ENCODE results near the gene SLC22A17. TPM values are rescaled to one million over a fixed set of nuclear protein-coding genes. Genes with fewer than 3 reads are reported as not detected.

The SLC22A17 gene
- total and polyA plus RNA-seq, 4 donors: 5.4 to 27.3 (median 9.7) TPM

DNA sequence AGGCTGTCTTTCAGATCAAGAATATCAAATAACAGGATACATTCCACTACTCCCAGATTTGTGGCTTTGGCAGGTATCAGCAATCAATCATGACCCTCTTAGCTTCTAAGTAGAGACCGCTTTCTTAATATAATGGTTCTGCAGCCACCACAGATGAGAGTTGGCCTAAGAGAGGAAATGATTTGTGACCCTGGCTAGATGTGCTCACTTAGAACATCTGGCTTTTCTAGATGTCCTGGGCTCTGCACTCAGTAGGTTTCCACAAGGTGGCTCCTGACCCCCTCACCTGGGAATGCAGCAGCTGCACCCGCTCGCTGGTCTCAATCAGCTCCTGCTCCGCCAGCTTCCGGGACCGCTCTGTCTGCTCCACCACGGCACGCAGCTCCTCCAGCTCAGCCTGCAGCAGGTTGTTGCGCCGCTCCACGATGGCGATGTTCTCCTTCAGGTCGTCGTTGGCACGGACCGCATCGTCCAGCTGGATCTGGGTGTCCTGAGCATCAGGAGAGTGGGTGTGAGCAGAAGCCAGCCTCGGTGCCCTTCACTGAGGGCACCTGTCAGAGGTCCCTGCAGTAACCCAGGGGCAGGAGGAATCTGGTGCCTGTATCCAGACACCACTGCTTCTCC is 33.1 kb upstream of the SLC22A17 start:
- no peak overlapping the region for H3K9ac ChIP-seq (ENCODE audit: insufficient read depth in 1 of 2, low read length in 2 of 2)
- TF ChIP-seq CTCF (IDR thresholded peaks at IDR 0.05; ENCODE audit: control extremely low read depth, extremely low read depth): no peak
- no peaks in the 10 kb centered on the region for H3K27me3 ChIP-seq (ENCODE audit: control insufficient read depth in 3 of 3, insufficient read depth in 3 of 3, low read length in 2 of 3)
- H3K4me1 ChIP-seq (ENCODE audit: control insufficient read depth in 5 of 5, insufficient read depth in 5 of 5, low read length in 5 of 5): no peaks in the 10 kb centered on the region
- no peaks in the 10 kb centered on the region for H3K9me3 ChIP-seq (ENCODE audit: control insufficient read depth in 4 of 4, insufficient read depth in 3 of 4, low read length in 3 of 4)
- no peak for ATAC-seq (ENCODE audit: insufficient read depth, low FRiP score)
- H3K4me3 ChIP-seq: no peak overlapping the region
- DNase-seq: no peak
- no peak overlapping the region for H3K27ac ChIP-seq (ENCODE audit: low read depth in 1 of 2, low read length in 1 of 2)
- 88 to 91% methylated on average over 18 of the region's 18 CpGs for WGBS, 2 donors
- H3K36me3 ChIP-seq (ENCODE audit: control insufficient read depth in 4 of 4, insufficient read depth in 4 of 4, low read length in 4 of 4): peaks cover 0 to 10% (median 0%) of the 10 kb centered on the region in 4 donors

- 80 to 85% methylated on average over 2 of the region's 2 CpGs for WGBS, 2 donors
- Histone ChIP-seq H3K4me1 (ENCODE audit: control insufficient read depth in 5 of 5, insufficient read depth in 5 of 5, low read length in 5 of 5) (no peaks in the 10 kb centered on the region), H3K36me3 (ENCODE audit: control insufficient read depth in 4 of 4, insufficient read depth in 4 of 4, low read length in 4 of 4) (peaks cover 0 to 10% (median 0%) of the 10 kb centered on the region in 4 donors), H3K4me3 (no peak overlapping the region), H3K9ac (ENCODE audit: insufficient read depth in 1 of 2, low read length in 2 of 2) (no peak overlapping the region), H3K9me3 (ENCODE audit: control insufficient read depth in 4 of 4, insufficient read depth in 3 of 4, low read length in 3 of 4) (no peaks in the 10 kb centered on the region), H3K27me3 (ENCODE audit: control insufficient read depth in 3 of 3, insufficient read depth in 3 of 3, low read length in 2 of 3) (no peaks in the 10 kb centered on the region), H3K27ac (ENCODE audit: low read depth in 1 of 2, low read length in 1 of 2) (no peak overlapping the region)
- TF ChIP-seq CTCF (IDR thresholded peaks at IDR 0.05; ENCODE audit: control extremely low read depth, extremely low read depth): no peak
- DNase-seq (no peak), ATAC-seq (ENCODE audit: insufficient read depth, low FRiP score) (no peak)
These were observed 32.6 kb upstream of the SLC22A17 start for GRCh38 chr14:23385244-23385641.

GRCh38 chr14:23384364-23385080 is 31.8 kb upstream of the SLC22A17 start:
- no peak for DNase-seq
- 91 to 96% methylated on average over 29 of the region's 29 CpGs for WGBS, 2 donors
- H3K9me3 ChIP-seq (ENCODE audit: control insufficient read depth in 4 of 4, insufficient read depth in 3 of 4, low read length in 3 of 4): no peaks in the 10 kb centered on the region
- no peak overlapping the region for H3K9ac ChIP-seq (ENCODE audit: insufficient read depth in 1 of 2, low read length in 2 of 2)
- no peaks in the 10 kb centered on the region for H3K4me1 ChIP-seq (ENCODE audit: control insufficient read depth in 5 of 5, insufficient read depth in 5 of 5, low read length in 5 of 5)
- no peak overlapping the region for H3K27ac ChIP-seq (ENCODE audit: low read depth in 1 of 2, low read length in 1 of 2)
- H3K4me3 ChIP-seq: no peak overlapping the region
- ATAC-seq (ENCODE audit: insufficient read depth, low FRiP score): no peak
- peaks cover 0 to 10% (median 0%) of the 10 kb centered on the region in 4 donors for H3K36me3 ChIP-seq (ENCODE audit: control insufficient read depth in 4 of 4, insufficient read depth in 4 of 4, low read length in 4 of 4)
- H3K27me3 ChIP-seq (ENCODE audit: control insufficient read depth in 3 of 3, insufficient read depth in 3 of 3, low read length in 2 of 3): no peaks in the 10 kb centered on the region
- no peak for TF ChIP-seq CTCF (IDR thresholded peaks at IDR 0.05; ENCODE audit: control extremely low read depth, extremely low read depth)
